Uterus (tissue), 4 donors: ENCODE results near the gene ALDH9A1. TPM values are rescaled to one million over a fixed set of nuclear protein-coding genes. Genes with fewer than 3 reads are reported as not detected.

ENCODE experiments used
- DNase-seq, 2 donors: peaks; one replicate each; pipeline ENCODE4 v3.0.0-alpha.2; 2019 to 2020
- H3K27ac ChIP-seq, 2 donors: fragments of 200-600 bp; sonication (generic); 1 replicate in 1 of 2; 2 replicates in 1 of 2; pipeline ENCODE4 v1.5.1; 2016 to 2018
- H3K27me3 ChIP-seq, 2 donors: fragments of 200-600 bp; sonication (generic); one replicate each; pipeline ENCODE4 v1.5.1; 2018 to 2019; ENCODE audit warnings: control low read depth in 1 of 2
- H3K36me3 ChIP-seq, 2 donors: fragments of 200-600 bp; sonication (generic); one replicate each; pipeline ENCODE4 v1.5.1; 2019; ENCODE audit warnings: control low read depth in 1 of 2
- H3K4me1 ChIP-seq, 2 donors: fragments of 200-600 bp; sonication (generic); one replicate each; pipeline ENCODE4 v1.5.1; 2018 to 2019; ENCODE audit warnings: control low read depth in 1 of 2
- H3K4me3 ChIP-seq, 2 donors: fragments of 200-600 bp; sonication (generic); 1 replicate in 1 of 2; 2 replicates in 1 of 2; pipeline ENCODE4 v1.5.1; 2018 to 2019; ENCODE audit warnings: mild to moderate bottlenecking in 1 of 2
- H3K9me3 ChIP-seq, 2 donors: fragments of 200-600 bp; sonication (generic); one replicate each; pipeline ENCODE4 v1.5.1; 2019; ENCODE audit warnings: control low read depth in 1 of 2
- POLR2A ChIP-seq, 2 donors: fragments of 450-650 bp; IDR thresholded peaks; one replicate each; pipeline ENCODE4 v1.6.1; 2016; ENCODE audit warnings: antibody characterized with exemption in 2 of 2, mild to moderate bottlenecking in 1 of 2, moderate library complexity in 1 of 2
- intact Hi-C: fragments of 100-400 bp; cut with DNase I; formaldehyde crosslinking; loops from one replicate; pipeline ENCODE4 v1.15.1; 2023; ENCODE audit warnings: low total_unique reads
- total RNA-seq, 4 donors: library from RNA; depleted of rRNA in 3 of 4; stranded (reverse); fragments of >200 nt in 3 of 4; gene quantifications; one replicate each; pipeline versions ENCODE4 v1.1.0 to v1.2.4, GENCODE V29; 2014 to 2023
- TF ChIP-seq, protein P1 (sequence below), 4 experiments: fragments of 200-600 bp in 2 of 4; fragments of 450-650 bp in 2 of 4; sonication (generic) in 2 of 4; IDR thresholded peaks; one replicate each; pipeline ENCODE4 v1.5.1; 2016 to 2019; ENCODE audit warnings: antibody characterized with exemption in 4 of 4, mild to moderate bottlenecking in 2 of 4, moderate library complexity in 1 of 4
- donor health status: DM: yes; HTN: yes; CAD: no.

The ALDH9A1 gene
- total RNA-seq, 4 donors from 2014 or later = 25.4 to 105 (median 68.4) TPM

DNA sequence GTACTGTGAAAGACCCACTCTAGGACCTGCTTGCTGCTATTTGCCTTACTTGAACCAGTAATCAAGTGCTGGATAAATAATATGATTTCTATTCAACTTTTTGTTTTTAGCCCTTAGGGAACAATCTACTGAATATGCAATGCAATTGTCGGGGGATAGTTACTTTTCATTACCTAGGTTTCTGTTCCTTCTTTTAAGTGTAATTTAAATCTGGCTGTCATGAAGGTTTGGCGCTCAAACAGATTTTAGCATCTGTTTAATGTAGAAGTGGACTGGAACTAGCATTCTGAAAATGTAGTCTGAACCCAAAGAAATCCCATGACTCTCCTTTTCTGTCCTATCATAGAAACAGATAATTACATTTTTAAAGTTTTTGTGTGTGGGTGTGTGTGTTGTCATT, 62.5 kb downstream of the ALDH9A1 start:
- Histone ChIP-seq H3K9me3 (no peaks in the 10 kb centered on the region), H3K4me1 (peaks cover 0 to 22% of the 10 kb centered on the region in 2 donors), H3K36me3 (no peaks in the 10 kb centered on the region), H3K27me3 (no peaks in the 10 kb centered on the region), H3K27ac (no peak overlapping the region), H3K4me3 (no peak overlapping the region)
- intact Hi-C loops = no loop called here
- TF ChIP-seq, protein P1, sequence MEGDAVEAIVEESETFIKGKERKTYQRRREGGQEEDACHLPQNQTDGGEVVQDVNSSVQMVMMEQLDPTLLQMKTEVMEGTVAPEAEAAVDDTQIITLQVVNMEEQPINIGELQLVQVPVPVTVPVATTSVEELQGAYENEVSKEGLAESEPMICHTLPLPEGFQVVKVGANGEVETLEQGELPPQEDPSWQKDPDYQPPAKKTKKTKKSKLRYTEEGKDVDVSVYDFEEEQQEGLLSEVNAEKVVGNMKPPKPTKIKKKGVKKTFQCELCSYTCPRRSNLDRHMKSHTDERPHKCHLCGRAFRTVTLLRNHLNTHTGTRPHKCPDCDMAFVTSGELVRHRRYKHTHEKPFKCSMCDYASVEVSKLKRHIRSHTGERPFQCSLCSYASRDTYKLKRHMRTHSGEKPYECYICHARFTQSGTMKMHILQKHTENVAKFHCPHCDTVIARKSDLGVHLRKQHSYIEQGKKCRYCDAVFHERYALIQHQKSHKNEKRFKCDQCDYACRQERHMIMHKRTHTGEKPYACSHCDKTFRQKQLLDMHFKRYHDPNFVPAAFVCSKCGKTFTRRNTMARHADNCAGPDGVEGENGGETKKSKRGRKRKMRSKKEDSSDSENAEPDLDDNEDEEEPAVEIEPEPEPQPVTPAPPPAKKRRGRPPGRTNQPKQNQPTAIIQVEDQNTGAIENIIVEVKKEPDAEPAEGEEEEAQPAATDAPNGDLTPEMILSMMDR (IDR thresholded peaks at IDR 0.05) = no peak
- TF ChIP-seq POLR2A (IDR thresholded peaks at IDR 0.05) = no peak
- DNase-seq = no peak

GRCh38 chr1:165635329-165635728, 63.0 kb downstream of the ALDH9A1 start:
- peaks cover 0 to 22% of the 10 kb centered on the region in 2 donors for H3K4me1 ChIP-seq
- TF ChIP-seq, protein P1 (IDR thresholded peaks at IDR 0.05) = no peak
- TF ChIP-seq POLR2A (IDR thresholded peaks at IDR 0.05) = no peak
- no peak overlapping the region for H3K27ac ChIP-seq
- no peak for DNase-seq
- intact Hi-C loops = no loop called here
- no peak overlapping the region for H3K4me3 ChIP-seq
- no peaks in the 10 kb centered on the region for H3K36me3 ChIP-seq
- no peaks in the 10 kb centered on the region for H3K9me3 ChIP-seq
- no peaks in the 10 kb centered on the region for H3K27me3 ChIP-seq

DNA sequence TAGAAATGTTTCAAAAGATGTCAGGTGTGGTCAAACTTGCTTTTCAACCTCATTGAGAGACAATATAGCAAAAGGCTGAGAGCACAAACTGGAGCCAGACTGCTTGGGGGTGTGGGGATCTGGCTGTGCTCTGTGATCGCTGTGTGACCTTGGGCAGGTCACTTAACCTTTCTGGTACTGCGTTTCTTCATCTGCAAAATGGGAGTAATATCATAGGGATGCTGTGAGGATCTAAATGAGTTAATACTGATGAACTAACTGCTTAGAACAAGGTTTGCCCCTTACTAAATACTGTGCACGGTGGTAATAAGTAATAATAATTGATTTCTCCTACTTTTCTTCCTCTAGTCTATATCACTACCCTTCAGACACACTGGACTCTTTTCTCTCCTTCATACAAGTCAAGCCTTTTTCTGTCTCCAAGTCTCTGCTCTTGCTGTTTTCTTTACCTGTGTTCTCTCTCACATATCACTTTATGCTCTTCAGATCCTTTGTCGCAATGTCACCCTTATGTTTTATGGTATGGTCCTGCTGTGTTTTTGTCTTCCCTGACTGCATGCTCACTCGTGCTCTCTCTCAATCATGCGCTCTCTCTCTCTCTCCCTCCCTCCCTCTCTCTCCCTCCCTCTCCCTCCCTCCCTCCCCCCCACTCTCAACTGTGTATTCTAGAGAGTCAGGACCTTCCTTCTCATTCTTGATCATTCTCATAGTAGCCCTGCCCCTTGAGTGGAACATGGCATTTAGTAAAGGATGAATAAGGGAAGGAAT, 64.0 kb downstream of the ALDH9A1 start:
- Histone ChIP-seq H3K4me1 (peaks cover 0 to 22% of the 10 kb centered on the region in 2 donors), H3K27ac (no peak overlapping the region), H3K36me3 (no peaks in the 10 kb centered on the region), H3K27me3 (no peaks in the 10 kb centered on the region), H3K4me3 (no peak overlapping the region), H3K9me3 (no peaks in the 10 kb centered on the region)
- intact Hi-C loops = no loop called here
- no peak for DNase-seq
- no peak for TF ChIP-seq POLR2A (IDR thresholded peaks at IDR 0.05)
- TF ChIP-seq, protein P1 (IDR thresholded peaks at IDR 0.05) = no peak

GRCh38 chr1:165633614-165634013, 64.7 kb downstream of the ALDH9A1 start:
- Histone ChIP-seq H3K27ac (no peak overlapping the region), H3K36me3 (no peaks in the 10 kb centered on the region), H3K4me1 (peaks cover 0 to 22% of the 10 kb centered on the region in 2 donors), H3K4me3 (peak overlapping the region in 1 of 2 donors; percentile 3), H3K9me3 (no peaks in the 10 kb centered on the region), H3K27me3 (no peaks in the 10 kb centered on the region)
- TF ChIP-seq, protein P1 (IDR thresholded peaks at IDR 0.05) = no peak
- TF ChIP-seq POLR2A (IDR thresholded peaks at IDR 0.05) = no peak
- intact Hi-C loops = no loop called here
- no peak for DNase-seq

DNA sequence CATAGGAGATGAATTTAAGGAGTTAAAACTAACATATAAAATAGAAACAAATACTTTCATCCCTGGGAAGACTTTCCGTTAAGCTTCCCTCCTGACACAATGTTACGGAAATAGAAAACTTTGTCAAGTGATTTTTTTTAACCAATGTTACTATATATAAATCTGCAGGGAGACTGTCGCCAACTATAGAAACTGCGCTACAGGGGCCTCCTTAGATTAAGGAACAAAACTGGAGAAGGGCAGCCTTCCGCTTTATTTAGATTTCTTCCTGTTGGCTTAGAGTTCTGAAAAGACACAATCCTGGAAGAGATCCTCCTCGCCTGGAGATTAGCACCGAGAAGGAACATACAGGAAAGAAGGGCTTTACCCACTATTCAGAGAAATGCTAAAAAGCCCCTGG, 65.9 kb downstream of the ALDH9A1 start:
- peak overlapping the region; percentile 62 to 72 for H3K4me3 ChIP-seq
- DNase-seq = no peak
- TF ChIP-seq, protein P1 (IDR thresholded peaks at IDR 0.05) = no peak
- TF ChIP-seq POLR2A (IDR thresholded peaks at IDR 0.05) = no peak
- peak overlapping the region; percentile 89 for H3K27ac ChIP-seq
- intact Hi-C loops = no loop called here
- no peaks in the 10 kb centered on the region for H3K9me3 ChIP-seq
- peaks cover 0 to 21% of the 10 kb centered on the region in 2 donors for H3K4me1 ChIP-seq
- H3K27me3 ChIP-seq = no peaks in the 10 kb centered on the region
- H3K36me3 ChIP-seq = no peaks in the 10 kb centered on the region
